ENCODE data around the gene B3GNT4.
"Not testable (repeated sequence)": the region's sequence is repeated elsewhere in the genome, so short reads cannot be mapped to it uniquely, and the experiment has no call there.

The B3GNT4 gene

GRCh38 chr12:122187466-122187865 is 16.0 kb upstream of the B3GNT4 start:
- in situ Hi-C loops (cut with MboI; ENCODE audit: low sequenced_read_pairs), result no loop called here

GRCh38 chr12:122189626-122190475 is 13.7 kb upstream of the B3GNT4 start:
- in situ Hi-C loops (cut with MboI; ENCODE audit: low sequenced_read_pairs), result loop anchor here (10.0 kb wide), 1 partner anchor 135 kb away; no protein-coding TSS in a partner anchor

- in situ Hi-C loops (cut with MboI; ENCODE audit: low sequenced_read_pairs), result loop anchor here (10.0 kb wide), 1 partner anchor 136 kb away; no protein-coding TSS in a partner anchor
Observed at GRCh38 chr12:122190842-122191668, 12.5 kb upstream of the B3GNT4 start.

- in situ Hi-C loops (cut with MboI; ENCODE audit: low sequenced_read_pairs), result loop anchor here (10.0 kb wide), 1 partner anchor 138 kb away; no protein-coding TSS in a partner anchor
Observed at GRCh38 chr12:122192441-122192840, 11.1 kb upstream of the B3GNT4 start.

GRCh38 chr12:122194804-122195203 is 8.7 kb upstream of the B3GNT4 start:
- in situ Hi-C loops (cut with MboI; ENCODE audit: low sequenced_read_pairs), result loop anchor here (10.0 kb wide), 1 partner anchor 140 kb away; no protein-coding TSS in a partner anchor

- in situ Hi-C loops (cut with MboI; ENCODE audit: low sequenced_read_pairs), result loop anchor here (10.0 kb wide), 1 partner anchor 141 kb away; no protein-coding TSS in a partner anchor
Observed at GRCh38 chr12:122195405-122195804, 8.1 kb upstream of the B3GNT4 start.

GRCh38 chr12:122197612-122197966 is 5.9 kb upstream of the B3GNT4 start:
- in situ Hi-C loops (cut with MboI; ENCODE audit: low sequenced_read_pairs), result loop anchor here (10.0 kb wide), 1 partner anchor 143 kb away; no protein-coding TSS in a partner anchor

GRCh38 chr12:122199484-122200355 is 3.8 kb upstream of the B3GNT4 start:
- in situ Hi-C loops (cut with MboI; ENCODE audit: low sequenced_read_pairs), result loop anchor here (10.0 kb wide), 1 partner anchor 145 kb away; no protein-coding TSS in a partner anchor

GRCh38 chr12:122200541-122201175 is 2.9 kb upstream of the B3GNT4 start:
- in situ Hi-C loops (cut with MboI; ENCODE audit: low sequenced_read_pairs), result no loop called here

- in situ Hi-C loops (cut with MboI; ENCODE audit: low sequenced_read_pairs), result no loop called here
Observed at GRCh38 chr12:122201381-122201780, 2.1 kb upstream of the B3GNT4 start.

- in situ Hi-C loops (cut with MboI; ENCODE audit: low sequenced_read_pairs), result no loop called here
Observed at GRCh38 chr12:122202017-122202416, 1.5 kb upstream of the B3GNT4 start.

- in situ Hi-C loops (cut with MboI; ENCODE audit: low sequenced_read_pairs), result not testable (repeated sequence)
Observed at GRCh38 chr12:122202811-122203210, 698 bp upstream of the B3GNT4 start.

GRCh38 chr12:122204167-122205052 is 901 bp downstream of the B3GNT4 start:
- in situ Hi-C loops (cut with MboI; ENCODE audit: low sequenced_read_pairs), result no loop called here

GRCh38 chr12:122205053-122205925 is 1.8 kb downstream of the B3GNT4 start:
- in situ Hi-C loops (cut with MboI; ENCODE audit: low sequenced_read_pairs), result no loop called here

- in situ Hi-C loops (cut with MboI; ENCODE audit: low sequenced_read_pairs), result no loop called here
Observed at GRCh38 chr12:122206111-122206881, 2.8 kb downstream of the B3GNT4 start.

GRCh38 chr12:122206976-122207375 is 3.5 kb downstream of the B3GNT4 start:
- in situ Hi-C loops (cut with MboI; ENCODE audit: low sequenced_read_pairs), result no loop called here

- in situ Hi-C loops (cut with MboI; ENCODE audit: low sequenced_read_pairs), result no loop called here
Observed at GRCh38 chr12:122207391-122207790, 3.9 kb downstream of the B3GNT4 start.

Data from HL-60/S4 treated with phorbol 12-myristate 13-acetate at 8.2 ng/mL for 4 days and 3 days (cell line).